H1 (cell line): ENCODE results near the gene SBF2. TPM values are rescaled to one million over a fixed set of nuclear protein-coding genes. Genes with fewer than 3 reads are reported as not detected.

Experiments
- CTCF ChIA-PET: fragments of 300-600 bp; sonication (Branson Sonifier 250); formaldehyde crosslinking; loops from one replicate; lab custom pipeline; 2021; ENCODE audit not compliant: partially characterized antibody; lab: Charles Lee
- POLR2A ChIA-PET: fragments of 300-600 bp; sonication (Branson Sonifier 250); formaldehyde crosslinking; loops from one replicate; lab custom pipeline; 2021; ENCODE audit warnings: inconsistent platforms; ENCODE audit not compliant: partially characterized antibody; lab: Charles Lee
- DNase-seq, 2 experiments: peaks; one replicate each; pipeline versions ENCODE4 v3.0.0 to v3.0.0-alpha.2; 2010 to 2022; ENCODE audit warnings: low spot score in 2 of 2, low read depth in 1 of 2, mixed read lengths in 1 of 2
- FAIRE-seq: peaks from 2 replicates; lab custom pipeline; 2011; peaks lifted over from hg19 to GRCh38; lab: Jason Lieb, UNC
- H2AFZ ChIP-seq: 2 replicates; pipeline ENCODE4 v1.8.1; 2012; ENCODE audit warnings: low read length, inconsistent platforms
- H2AK5ac ChIP-seq: 2 replicates; pipeline ENCODE4 v1.6.1; 2013; ENCODE audit warnings: low read depth, low read length
- H2BK120ac ChIP-seq: replicated peaks from 2 replicates; pipeline ENCODE3; 2013; ENCODE audit warnings: low read depth, low read length, inconsistent platforms
- H2BK12ac ChIP-seq: 2 replicates; pipeline ENCODE4 v1.6.1; 2013; ENCODE audit warnings: low read depth, low read length
- H2BK15ac ChIP-seq: 2 replicates; pipeline ENCODE4 v1.6.1; 2013; ENCODE audit warnings: low read length
- H2BK20ac ChIP-seq: 2 replicates; pipeline ENCODE4 v1.6.1; 2013; ENCODE audit warnings: low read length
- H2BK5ac ChIP-seq: 2 replicates; pipeline ENCODE4 v1.6.1; 2013; ENCODE audit warnings: low read depth, low read length
- H3K14ac ChIP-seq: 2 replicates; pipeline ENCODE4 v1.6.1; 2013; ENCODE audit warnings: inconsistent platforms; ENCODE audit not compliant: insufficient read length
- H3K18ac ChIP-seq: 2 replicates; pipeline ENCODE4 v1.6.1; 2013; ENCODE audit warnings: low read length; ENCODE audit errors: extremely low read depth
- H3K23ac ChIP-seq: 2 replicates; pipeline ENCODE4 v1.6.1; 2013; ENCODE audit warnings: inconsistent platforms; ENCODE audit not compliant: insufficient read length
- H3K23me2 ChIP-seq: 2 replicates; pipeline ENCODE4 v1.6.1; 2013; ENCODE audit warnings: low read depth, low read length
- H3K27ac ChIP-seq: 2 replicates; pipeline ENCODE4 v1.6.1; 2011; ENCODE audit warnings: low read depth, low read length, inconsistent platforms
- H3K27me3 ChIP-seq, 4 experiments: replicated peaks in 1 of 4; 1 replicate in 1 of 4; 2 replicates in 3 of 4; pipeline versions ENCODE4 v1.6.1 to v1.8.1; 2011 to 2013; ENCODE audit warnings: low read length in 3 of 4, mild to moderate bottlenecking in 3 of 4, inconsistent platforms in 2 of 4, mixed read lengths in 2 of 4, moderate library complexity in 1 of 4; ENCODE audit not compliant: control insufficient read depth in 3 of 4, insufficient read depth in 3 of 4; ENCODE audit errors: extremely low read depth in 1 of 4
- H3K36me3 ChIP-seq, 4 experiments: 2 replicates each; pipeline versions ENCODE4 v1.6.1 to v1.8.1; 2011 to 2013; ENCODE audit warnings: mild to moderate bottlenecking in 4 of 4, low read length in 3 of 4, moderate library complexity in 2 of 4, control low read depth in 1 of 4, inconsistent platforms in 1 of 4; ENCODE audit not compliant: insufficient read depth in 4 of 4, control insufficient read depth in 2 of 4
- H3K4ac ChIP-seq: replicated peaks from 2 replicates; pipeline ENCODE3; 2013; ENCODE audit warnings: low read length, low read depth, mixed read lengths, inconsistent platforms; ENCODE audit not compliant: insufficient read length
- H3K4me1 ChIP-seq, 4 experiments: replicated peaks in 1 of 4; 1 replicate in 1 of 4; 2 replicates in 3 of 4; pipeline versions ENCODE4 v1.6.1 to v1.8.1; 2011 to 2013; ENCODE audit warnings: low read length in 3 of 4, inconsistent platforms in 2 of 4, mixed read lengths in 1 of 4; ENCODE audit not compliant: insufficient read depth in 4 of 4, control insufficient read depth in 3 of 4
- H3K4me2 ChIP-seq, 2 experiments: 2 replicates each; pipeline versions ENCODE4 v1.6.1 to v1.8.1; 2011 to 2013; ENCODE audit warnings: low read depth in 2 of 2, low read length in 2 of 2, control low read depth in 1 of 2, inconsistent platforms in 1 of 2, mild to moderate bottlenecking in 1 of 2; ENCODE audit not compliant: insufficient read depth in 1 of 2
- H3K4me3 ChIP-seq, 4 experiments: fragments of 200-600, 300-600 bp in 1 of 4; sonication (generic), shearing (Covaris generic), sonication (Bioruptor Twin) in 1 of 4; 2 replicates each; pipeline versions ENCODE4 v1.5.1 to v1.8.1; 2011 to 2016; ENCODE audit warnings: low read length in 4 of 4, low read depth in 3 of 4, control low read depth in 2 of 4, inconsistent platforms in 2 of 4, mild to moderate bottlenecking in 2 of 4, mixed read lengths in 1 of 4, moderate library complexity in 1 of 4; ENCODE audit not compliant: insufficient read depth in 2 of 4; ENCODE audit errors: extremely low read depth in 1 of 4
- H3K56ac ChIP-seq: replicated peaks from 2 replicates; pipeline ENCODE3; 2013; ENCODE audit warnings: low read depth, mild to moderate bottlenecking, mixed read lengths, low read length, inconsistent platforms; ENCODE audit not compliant: insufficient read length
- H3K79me1 ChIP-seq: 2 replicates; pipeline ENCODE4 v1.6.1; 2013; ENCODE audit warnings: low read depth, low read length, control low read depth
- H3K79me2 ChIP-seq, 2 experiments: 2 replicates each; pipeline versions ENCODE4 v1.6.1 to v1.8.1; 2012 to 2013; ENCODE audit warnings: low read length in 2 of 2, mild to moderate bottlenecking in 2 of 2, inconsistent platforms in 1 of 2; ENCODE audit not compliant: insufficient read depth in 2 of 2, control insufficient read depth in 1 of 2
- H3K9ac ChIP-seq, 4 experiments: replicated peaks in 1 of 4; 1 replicate in 1 of 4; 2 replicates in 3 of 4; pipeline versions ENCODE4 v1.6.1 to v1.8.1; 2011 to 2013; ENCODE audit warnings: low read depth in 3 of 4, low read length in 3 of 4, control low read depth in 2 of 4, mild to moderate bottlenecking in 2 of 4, moderate library complexity in 2 of 4, inconsistent platforms in 1 of 4; ENCODE audit errors: extremely low read depth in 1 of 4
- H3K9me3 ChIP-seq, 2 experiments: 2 replicates each; pipeline versions ENCODE4 v1.6.1 to v1.8.1; 2012 to 2013; ENCODE audit warnings: mild to moderate bottlenecking in 2 of 2, moderate library complexity in 2 of 2, control low read depth in 1 of 2, inconsistent platforms in 1 of 2, low read depth in 1 of 2, low read length in 1 of 2, mixed read lengths in 1 of 2; ENCODE audit not compliant: insufficient read depth in 2 of 2
- H4K20me1 ChIP-seq, 2 experiments: replicated peaks in 1 of 2; 2 replicates each; pipeline versions ENCODE3 to v1.8.1; 2011 to 2013; ENCODE audit warnings: inconsistent platforms in 2 of 2, low read length in 2 of 2, mild to moderate bottlenecking in 1 of 2; ENCODE audit not compliant: insufficient read depth in 2 of 2, control insufficient read depth in 1 of 2
- H4K5ac ChIP-seq: 2 replicates; pipeline ENCODE4 v1.6.1; 2013; ENCODE audit warnings: low read length, low read depth, mixed read lengths, inconsistent platforms; ENCODE audit not compliant: insufficient read length
- H4K8ac ChIP-seq: 2 replicates; pipeline ENCODE4 v1.8.0; 2013; ENCODE audit warnings: mild to moderate bottlenecking, moderate library complexity, low read length, inconsistent platforms; ENCODE audit not compliant: insufficient read depth; ENCODE audit errors: extremely low read depth
- H4K91ac ChIP-seq: replicated peaks from 2 replicates; pipeline ENCODE3; 2013; ENCODE audit warnings: low read length, mixed read lengths, inconsistent platforms; ENCODE audit not compliant: insufficient read length
- BACH1 ChIP-seq: IDR thresholded peaks from 2 replicates; pipeline ENCODE4 v1.6.1; 2012; ENCODE audit warnings: low read length, improper control_type of control experiment
- BCL11A ChIP-seq, 2 experiments: IDR thresholded peaks; one replicate each; pipeline ENCODE4 v1.6.1; 2011; ENCODE audit warnings: low read depth in 2 of 2, low read length in 2 of 2, mild to moderate bottlenecking in 2 of 2
- CBX5 ChIP-seq: fragments of 300-800, 300-1000 bp; sonication (generic); IDR thresholded peaks from 2 replicates; pipeline ENCODE4 v1.7.1; 2016; ENCODE audit warnings: antibody characterized with exemption, low read length, low read depth
- EGR1 ChIP-seq: IDR thresholded peaks from 2 replicates; pipeline ENCODE4 v1.6.1; 2011; ENCODE audit warnings: low read depth, low read length, borderline replicate concordance
- EP300 ChIP-seq, 2 experiments: IDR thresholded peaks; 1 replicate in 1 of 2; 2 replicates in 1 of 2; pipeline ENCODE4 v1.6.1; 2011 to 2012; ENCODE audit warnings: low read depth in 2 of 2, low read length in 2 of 2, mild to moderate bottlenecking in 2 of 2, borderline replicate concordance in 1 of 2, inconsistent platforms in 1 of 2, moderate library complexity in 1 of 2
- FOSL1 ChIP-seq: IDR thresholded peaks from 2 replicates; pipeline ENCODE4 v1.6.1; 2011; ENCODE audit warnings: mild to moderate bottlenecking, low read depth, low read length, moderate library complexity; ENCODE audit not compliant: insufficient read depth
- HDAC6 ChIP-seq: IDR thresholded peaks from one replicate; pipeline ENCODE4 v1.7.1; 2012; ENCODE audit warnings: low read depth, mild to moderate bottlenecking, inconsistent platforms, low read length, moderate library complexity
- MAX ChIP-seq: IDR thresholded peaks from 2 replicates; pipeline ENCODE4 v1.6.1; 2012; ENCODE audit warnings: inconsistent platforms
- NRF1 ChIP-seq: IDR thresholded peaks from 2 replicates; pipeline ENCODE4 v1.6.1; 2011; ENCODE audit warnings: mild to moderate bottlenecking, low read depth, low read length, improper control_type of control experiment
- POLR2AphosphoS5 ChIP-seq: IDR thresholded peaks from 2 replicates; pipeline ENCODE4 v1.6.1; 2011; ENCODE audit warnings: low read depth, low read length
- POU5F1 ChIP-seq: IDR thresholded peaks from 2 replicates; pipeline ENCODE4 v1.6.1; 2011; ENCODE audit warnings: low read depth, mild to moderate bottlenecking, low read length, moderate library complexity
- RBBP5 ChIP-seq: IDR thresholded peaks from 2 replicates; pipeline ENCODE4 v1.7.1; 2012; ENCODE audit warnings: low read depth, mild to moderate bottlenecking, inconsistent platforms, low read length, moderate library complexity, borderline replicate concordance
- WGBS, 2 experiments: shearing (Covaris generic) in 1 of 2; methylation state at CpG; one replicate each; pipeline versions ENCODE4 v1.1.6 to v1.1.7; 2013 to 2015; ENCODE audit warnings: low lambda C conversion rate in 2 of 2, mixed read lengths in 2 of 2, inconsistent platforms in 1 of 2, low coverage in 1 of 2, missing lambda C conversion rate in 1 of 2; ENCODE audit not compliant: insufficient replicate concordance in 2 of 2, insufficient coverage in 1 of 2, insufficient read length in 1 of 2; ENCODE audit errors: extremely low coverage in 1 of 2, missing lambda C conversion rate in 1 of 2; 5-methylcytosine and 5-hydroxymethylcytosine counted together
- polyA plus RNA-seq, 7 experiments: library from polyadenylated mRNA; depleted of rRNA in 3 of 7; stranded (reverse) in 5 of 7; unstranded in 2 of 7; fragments of >200 nt in 5 of 7; fragments of 200-250 nt in 2 of 7; gene quantifications; 1 replicate in 5 of 7; 2 replicates in 1 of 7; 4 replicates in 1 of 7; pipeline versions ENCODE4 v1.2.1 to v1.2.3, GENCODE V29; 2011 to 2013; ENCODE audit warnings: missing spikeins in 2 of 7, mixed read lengths in 2 of 7
- total RNA-seq: library from RNA; stranded (reverse); fragmentation: NEBNext Ultra II Directional; extraction: Animal tissue kit (Norgen Biotek cat#: 25700); gene quantifications from 2 replicates; pipeline ENCODE4 v1.2.1, GENCODE V29; 2021
- TF ChIP-seq, protein P1 (sequence below): IDR thresholded peaks from 2 replicates; pipeline ENCODE4 v1.6.1; 2011; ENCODE audit warnings: low read depth, mild to moderate bottlenecking, low read length; ENCODE audit not compliant: insufficient read depth

SBF2 gene
- total and polyA plus RNA-seq, 2 of the 8 experiments (the other 6 are each of a cell fraction or from before 2014, with no cell fraction given) = 36.7 to 50.5 TPM

DNA sequence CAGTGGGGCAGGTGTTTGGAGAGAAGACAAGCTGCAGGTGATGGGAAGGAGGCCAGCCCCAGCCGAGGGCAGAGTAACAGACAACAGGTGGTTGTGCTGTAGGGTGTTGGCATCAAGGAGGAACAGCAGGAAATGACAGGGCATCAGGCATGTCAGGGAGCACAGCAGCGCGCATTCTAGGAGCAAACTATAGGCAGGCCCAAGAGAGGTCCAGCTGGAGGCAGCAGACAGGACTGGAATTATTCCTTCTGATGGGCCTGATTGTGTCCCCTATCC lies 24.4 kb upstream of the SBF2 start:
- peak overlapping the region; percentile 63; the same call in 1 of the 2 replicates for H2BK5ac ChIP-seq
- H3K23me2 ChIP-seq = no peaks in the 10 kb centered on the region
- H3K79me2 ChIP-seq = no peaks in the 10 kb centered on the region
- no peak overlapping the region; the same call in 1 of the 2 replicates for H2AK5ac ChIP-seq
- no peaks in the 10 kb centered on the region for H3K79me1 ChIP-seq
- no peak overlapping the region for H3K23ac ChIP-seq
- peaks cover 4 to 19% (median 10%) of the 10 kb centered on the region in 4 experiments for H3K4me1 ChIP-seq
- no peak overlapping the region for H3K27ac ChIP-seq
- H3K14ac ChIP-seq = no peak overlapping the region
- FAIRE-seq = no peak
- H2AFZ ChIP-seq = no peak overlapping the region
- ChIA-PET POLR2A (interaction anchor here (6.8 kb wide), 1 partner anchor 13 kb away, joined by 62 read pairs; the partner anchor contains the start of gene ADM), CTCF (interaction anchor here (0.6 to 2.1 kb wide), 5 partner anchors 10 to 483 kb away, joined by 3 to 13 read pairs (median 5); no protein-coding TSS in a partner anchor)
- WGBS, 2 experiments = 85% methylated on average over 3 of the region's 3 CpGs; no CpG with 5 or more reads in 1 of the 2 experiments
- H4K5ac ChIP-seq = no peak overlapping the region
- H3K27me3 ChIP-seq = no peaks in the 10 kb centered on the region
- TF ChIP-seq CBX5 (no peak), EP300 (IDR thresholded peaks at IDR 0.05; ENCODE audit: borderline replicate concordance in 1 of 2, low read depth in 2 of 2, low read length in 2 of 2) (no peak), POU5F1 (no peak), BACH1 (no peak), FOSL1 (no peak), HDAC6 (no peak), MAX (no peak), RBBP5 (no peak), BCL11A (IDR thresholded peaks at IDR 0.05; ENCODE audit: low read depth in 2 of 2, low read length in 2 of 2) (no peak), EGR1 (no peak), POLR2AphosphoS5 (no peak), NRF1 (no peak)
- TF ChIP-seq, protein P1, sequence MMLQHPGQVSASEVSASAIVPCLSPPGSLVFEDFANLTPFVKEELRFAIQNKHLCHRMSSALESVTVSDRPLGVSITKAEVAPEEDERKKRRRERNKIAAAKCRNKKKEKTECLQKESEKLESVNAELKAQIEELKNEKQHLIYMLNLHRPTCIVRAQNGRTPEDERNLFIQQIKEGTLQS = no peak
- H3K9me3 ChIP-seq = no peaks in the 10 kb centered on the region
- peak overlapping the region; percentile 87 for H2BK20ac ChIP-seq
- no peak for DNase-seq
- no peaks in the 10 kb centered on the region for H4K20me1 ChIP-seq
- no peaks in the 10 kb centered on the region for H3K36me3 ChIP-seq
- no peak overlapping the region for H3K56ac ChIP-seq
- peak overlapping the region; percentile 18 for H2BK120ac ChIP-seq
- H3K9ac ChIP-seq = no peak overlapping the region; a peak in 1 of 7 replicates
- H4K8ac ChIP-seq = no peak overlapping the region
- H2BK15ac ChIP-seq = peak overlapping the region; percentile 100
- H2BK12ac ChIP-seq = peak overlapping the region; percentile 88; the same call in 1 of the 2 replicates
- H4K91ac ChIP-seq = peak overlapping the region; percentile 79
- no peak overlapping the region for H3K18ac ChIP-seq
- H3K4me3 ChIP-seq = no peak overlapping the region
- no peak overlapping the region; a peak in 1 of 4 replicates for H3K4me2 ChIP-seq
- peak overlapping the region; percentile 36 for H3K4ac ChIP-seq
